ENCODE data around the gene SGK2.

The SGK2 gene

DNA sequence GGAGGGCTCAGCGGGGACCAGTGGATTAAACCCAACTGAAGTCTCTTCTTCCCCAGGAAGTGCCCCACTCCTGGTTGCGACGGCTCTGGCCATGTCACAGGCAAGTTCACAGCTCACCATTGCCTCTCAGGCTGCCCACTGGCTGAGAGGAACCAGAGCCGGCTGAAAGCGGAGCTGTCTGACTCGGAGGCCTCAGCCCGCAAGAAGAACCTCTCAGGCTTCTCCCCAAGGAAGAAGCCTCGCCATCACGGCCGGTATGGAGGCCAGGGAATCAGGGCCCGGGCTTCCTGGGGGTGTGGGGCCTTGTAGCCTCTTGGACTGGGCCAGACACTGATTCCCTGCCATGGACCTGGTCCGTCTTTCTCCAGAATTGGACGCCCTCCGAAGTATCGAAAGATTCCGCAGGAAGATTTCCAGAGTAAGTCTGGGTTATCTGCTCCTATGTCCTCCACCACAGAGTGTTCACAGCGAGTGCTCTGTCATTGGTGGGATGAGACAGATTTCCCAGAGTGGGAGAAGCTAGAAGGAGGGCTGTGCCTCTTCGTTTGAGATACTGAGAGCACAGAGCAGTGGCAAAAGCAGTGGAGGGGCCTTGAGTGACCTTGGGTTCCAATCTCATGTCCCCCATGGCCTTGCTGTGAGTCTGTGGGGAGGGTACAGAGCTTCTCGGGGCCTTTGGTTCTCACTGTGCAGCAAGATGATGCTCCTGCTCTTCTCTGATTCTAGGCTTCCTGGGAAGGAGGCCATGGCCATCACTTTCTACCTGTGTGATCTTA lies 22.6 kb upstream of the SGK2 start:
- DNase-seq (ENCODE audit: low spot score): no peak

DNA sequence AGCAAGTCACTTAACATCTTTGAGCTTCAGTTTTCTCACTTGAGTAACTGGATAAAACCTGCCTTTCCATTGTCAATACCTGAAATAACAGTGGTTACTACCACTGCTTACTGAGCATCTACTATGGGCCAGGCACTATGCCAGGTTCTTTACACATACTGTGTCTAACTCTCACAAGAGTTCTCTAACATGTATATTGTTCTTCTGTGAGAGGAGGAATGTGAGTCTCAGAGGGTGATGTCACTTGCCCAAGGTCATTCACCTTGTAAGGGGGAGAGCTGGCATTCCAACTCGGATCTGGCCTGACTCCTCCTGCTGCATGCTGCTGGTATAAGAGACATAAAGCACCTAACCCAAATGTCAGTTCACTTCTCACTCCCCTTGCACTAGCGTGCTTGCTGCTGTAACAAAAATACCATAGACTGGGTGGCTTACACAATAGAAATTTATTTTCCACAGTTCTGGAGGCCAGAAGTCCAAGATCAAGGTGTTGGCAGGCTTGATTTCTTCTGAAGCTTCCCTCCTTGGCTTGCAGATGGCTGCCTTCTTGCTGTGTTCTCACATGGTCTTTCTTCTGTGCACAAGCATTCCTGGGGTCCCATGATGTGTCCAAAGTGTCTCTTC lies 21.9 kb upstream of the SGK2 start:
- DNase-seq (ENCODE audit: low spot score): no peak

DNA sequence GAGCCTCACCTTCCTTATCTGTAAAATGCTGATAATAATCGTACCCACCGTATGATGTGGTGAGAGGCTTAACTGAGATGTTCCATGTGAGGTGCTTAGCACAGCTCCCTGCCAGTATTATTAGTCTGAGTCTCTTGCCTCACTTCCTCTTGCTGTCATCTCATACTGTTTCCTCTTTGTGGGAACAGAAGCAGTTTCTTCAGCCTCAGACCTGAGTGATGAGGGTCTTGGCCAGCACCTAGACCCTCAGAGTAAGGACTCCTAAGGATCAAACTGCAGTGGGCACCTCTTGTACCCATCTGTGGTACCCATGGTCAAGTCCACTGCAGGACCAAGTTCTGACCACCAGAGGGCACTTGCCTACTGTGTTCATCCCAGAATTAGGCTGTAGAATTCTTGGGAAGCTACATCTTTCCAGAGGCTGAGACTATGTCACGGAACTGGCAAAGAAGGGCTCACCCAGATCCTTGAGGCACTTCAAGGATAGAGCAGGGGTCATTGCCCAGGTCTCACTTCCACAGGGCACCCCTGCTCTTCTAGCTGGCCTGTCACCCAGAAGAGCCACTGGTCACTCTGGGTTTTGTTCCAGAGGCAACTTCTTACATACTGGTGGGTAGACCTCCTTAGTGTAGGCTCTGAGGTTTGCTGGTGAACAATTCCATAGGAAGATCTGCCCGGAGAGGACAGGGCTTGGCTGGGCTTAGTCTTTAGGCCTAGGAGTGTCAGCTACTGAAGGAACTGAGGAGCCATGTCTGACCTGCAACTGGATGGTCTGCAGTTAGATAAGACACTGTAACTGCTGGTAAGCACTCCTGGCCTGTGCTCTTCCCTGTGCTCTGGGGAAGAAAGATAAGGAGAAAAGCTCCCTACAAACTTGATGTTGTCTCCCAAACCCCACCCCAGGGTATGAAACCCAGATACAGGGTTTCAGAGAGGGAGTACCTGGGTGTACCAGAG lies 20.6 kb upstream of the SGK2 start:
- DNase-seq (ENCODE audit: low spot score): peak; percentile 72

DNA sequence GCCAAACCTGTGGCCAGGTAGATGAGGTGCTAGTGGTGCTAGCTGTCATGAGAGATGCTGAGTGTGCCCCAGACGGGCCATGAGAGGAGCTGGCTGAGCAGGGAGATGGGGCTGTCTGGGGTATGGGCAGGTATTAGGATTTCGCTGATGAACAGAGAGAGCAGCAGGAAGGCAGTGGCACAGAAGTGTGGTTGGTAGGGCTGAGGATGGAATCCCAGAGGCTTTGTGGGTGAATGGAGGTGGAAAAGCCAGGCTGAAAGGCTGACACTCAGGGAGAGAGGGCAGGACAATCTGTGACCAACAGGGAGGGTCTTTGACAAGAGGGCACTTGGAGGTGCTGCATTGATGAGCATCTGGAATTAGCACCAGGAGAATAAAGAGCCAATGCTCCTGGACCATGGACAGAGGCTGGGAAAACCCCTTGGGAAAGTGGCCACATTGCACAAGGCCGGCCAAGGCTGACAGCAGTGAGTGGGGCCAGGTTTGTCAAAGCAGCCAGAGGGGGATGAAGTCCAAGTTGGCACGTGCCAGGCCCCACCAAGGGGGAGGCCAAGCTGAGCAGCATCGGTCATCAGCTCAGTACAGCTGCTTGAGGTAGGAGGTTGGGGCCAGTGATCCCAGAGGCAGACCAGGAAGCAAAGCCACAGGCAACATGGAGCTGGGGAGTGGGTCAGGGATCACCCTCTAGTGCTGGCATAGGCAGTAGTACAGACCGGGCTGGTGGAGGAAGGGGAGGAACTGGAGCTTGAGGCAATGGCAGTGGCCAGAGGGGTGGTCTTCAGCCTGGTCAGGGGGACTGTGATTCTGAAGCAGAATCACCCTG lies 19.7 kb upstream of the SGK2 start:
- DNase-seq (ENCODE audit: low spot score): no peak

DNA sequence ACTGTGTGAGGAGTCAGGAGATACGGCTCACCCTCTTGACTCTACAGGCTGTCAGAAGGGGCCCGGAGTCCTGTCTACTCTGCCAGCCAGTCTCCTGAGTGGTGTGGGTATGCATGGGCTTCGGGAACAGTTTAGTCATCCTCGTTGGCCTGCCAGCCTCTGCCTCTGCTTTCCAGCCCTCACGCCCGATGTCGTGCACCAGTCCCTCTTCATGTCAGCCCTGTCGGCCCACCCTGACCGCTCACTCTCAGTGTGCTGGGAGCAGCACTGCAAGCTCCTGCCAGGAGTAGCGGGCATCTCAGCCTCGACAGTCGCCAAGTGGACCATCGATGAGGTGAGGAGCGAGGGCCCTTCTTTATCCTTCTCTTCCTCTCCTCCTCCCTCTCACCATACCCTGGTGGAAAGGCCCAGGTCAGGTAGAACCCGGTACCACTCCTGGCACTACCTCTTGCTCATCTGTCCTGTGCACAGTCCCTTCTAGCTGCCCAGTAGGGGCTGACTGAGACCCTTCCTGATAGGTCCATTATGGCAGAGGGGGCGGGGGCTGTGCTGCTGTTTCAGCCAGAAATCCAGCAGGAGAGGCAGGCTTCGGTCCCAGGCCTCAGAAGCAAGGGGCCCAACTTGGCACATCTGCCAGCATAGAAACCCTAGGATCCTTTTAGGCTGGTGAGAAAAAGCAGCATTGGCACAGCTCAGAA lies 18.7 kb upstream of the SGK2 start:
- no peak for DNase-seq (ENCODE audit: low spot score)

DNA sequence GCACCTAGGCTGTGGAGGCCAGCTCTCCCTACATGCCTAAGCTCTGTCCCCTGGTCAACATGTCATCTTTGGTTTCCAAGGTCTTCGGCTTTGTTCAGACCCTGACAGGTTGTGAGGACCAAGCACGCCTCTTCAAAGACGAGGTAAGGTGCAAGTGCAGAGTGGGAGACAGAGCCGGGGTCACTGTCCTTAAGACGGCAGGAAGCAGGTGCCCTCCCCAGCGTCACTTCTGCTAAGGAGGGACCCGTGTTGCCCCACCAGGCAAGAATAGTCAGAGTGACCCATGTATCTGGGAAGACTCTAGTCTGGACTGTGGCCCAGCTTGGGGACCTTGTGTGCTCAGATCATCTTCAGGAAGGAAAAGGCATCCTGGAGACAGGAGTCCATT lies 18.2 kb upstream of the SGK2 start:
- DNase-seq (ENCODE audit: low spot score): no peak

DNA sequence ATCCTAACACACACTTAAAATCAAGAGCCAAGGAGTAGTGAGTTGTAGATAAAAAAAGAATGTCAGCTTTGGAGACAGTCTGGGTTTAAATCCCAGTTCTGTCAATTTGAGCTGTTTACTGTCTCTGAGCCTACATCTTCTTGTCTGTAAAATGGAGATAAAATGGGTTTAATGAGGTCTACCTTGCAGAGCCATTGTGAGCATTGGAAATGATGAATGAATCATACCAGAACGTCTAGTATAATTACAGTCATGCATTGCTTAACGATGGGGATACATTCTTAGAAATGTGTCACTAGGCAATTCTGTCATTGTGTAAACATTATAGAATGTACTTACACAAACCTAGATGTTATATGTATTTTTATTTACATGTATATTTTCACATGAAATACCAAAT lies 17.6 kb upstream of the SGK2 start:
- DNase-seq (ENCODE audit: low spot score): no peak

DNA sequence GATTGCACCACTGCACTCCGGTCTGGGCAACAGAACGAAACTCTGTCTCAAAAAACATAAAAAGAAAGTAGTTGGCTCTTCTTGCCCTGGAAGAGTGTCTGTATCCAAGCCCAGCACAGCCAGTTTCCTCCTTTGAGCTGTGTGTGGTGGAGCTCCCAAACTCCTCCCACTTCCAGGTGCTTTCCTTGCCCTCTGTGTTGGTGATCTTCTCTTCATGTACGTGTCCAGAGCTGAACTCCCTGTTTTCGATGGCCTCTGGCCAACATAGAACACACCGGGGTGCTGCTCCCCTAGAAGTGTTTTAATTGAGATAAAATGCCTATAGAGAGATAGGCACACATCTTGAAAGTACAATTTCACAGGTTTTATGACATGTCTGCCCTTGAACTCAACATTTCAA lies 16.7 kb upstream of the SGK2 start:
- no peak for DNase-seq (ENCODE audit: low spot score)

DNA sequence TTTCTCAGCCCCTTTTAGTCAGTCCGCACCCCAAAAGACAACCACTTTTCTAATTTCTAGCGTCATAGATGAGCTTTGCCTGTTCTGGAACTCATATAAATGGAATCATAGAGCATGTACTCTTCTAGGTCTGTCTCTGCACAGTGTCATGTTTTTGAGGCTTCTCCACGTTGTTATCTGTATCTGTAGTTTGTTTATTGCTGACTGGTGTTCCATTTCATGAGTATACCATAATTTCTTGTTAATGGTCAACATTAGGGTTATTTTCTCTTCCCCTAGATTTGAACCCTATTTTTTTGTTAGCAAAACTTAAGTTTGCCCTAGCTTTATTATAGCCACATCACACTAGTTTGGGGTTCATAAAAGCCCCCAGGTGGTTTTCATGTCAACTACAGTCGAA lies 16.2 kb upstream of the SGK2 start:
- DNase-seq (ENCODE audit: low spot score): no peak

DNA sequence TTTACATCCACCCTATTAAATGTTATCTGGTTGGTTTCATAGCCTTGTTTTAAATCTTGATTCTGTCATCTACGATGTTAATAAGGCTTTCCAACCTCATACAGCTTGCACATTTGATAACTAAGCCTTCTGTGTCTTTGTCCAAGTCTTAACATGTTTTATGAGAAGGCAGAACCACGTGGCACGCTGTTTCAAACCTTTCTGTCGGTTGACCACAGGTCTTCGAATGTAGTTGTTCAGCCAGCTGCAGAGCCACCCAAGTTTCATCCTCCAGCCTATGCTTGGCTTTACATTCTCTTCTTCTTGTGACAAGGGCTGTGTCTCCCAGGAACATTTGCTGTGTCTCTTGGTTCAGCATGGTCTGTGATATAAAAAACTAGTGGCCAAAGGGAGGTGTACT lies 15.7 kb upstream of the SGK2 start:
- no peak for DNase-seq (ENCODE audit: low spot score)

DNA sequence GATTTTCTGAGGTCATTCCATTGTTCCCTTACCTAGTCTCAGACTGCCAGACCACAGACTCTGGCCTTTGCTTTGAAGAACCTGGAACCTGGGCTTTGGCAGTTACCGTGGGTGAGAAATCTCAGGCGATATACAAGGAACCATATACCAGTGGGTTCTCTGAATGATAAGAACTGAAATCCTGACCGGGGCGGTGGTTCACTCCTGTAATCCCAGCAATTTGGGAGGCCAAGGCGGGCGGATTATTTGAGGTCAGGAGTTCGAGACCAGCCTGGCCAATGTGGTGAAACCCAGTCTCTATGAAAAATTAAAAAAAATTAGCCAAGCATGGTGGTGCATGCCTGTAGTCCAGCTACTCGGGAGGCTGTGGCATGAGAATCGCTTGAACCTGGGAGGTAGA lies 14.3 kb upstream of the SGK2 start:
- DNase-seq (ENCODE audit: low spot score): no peak

DNA sequence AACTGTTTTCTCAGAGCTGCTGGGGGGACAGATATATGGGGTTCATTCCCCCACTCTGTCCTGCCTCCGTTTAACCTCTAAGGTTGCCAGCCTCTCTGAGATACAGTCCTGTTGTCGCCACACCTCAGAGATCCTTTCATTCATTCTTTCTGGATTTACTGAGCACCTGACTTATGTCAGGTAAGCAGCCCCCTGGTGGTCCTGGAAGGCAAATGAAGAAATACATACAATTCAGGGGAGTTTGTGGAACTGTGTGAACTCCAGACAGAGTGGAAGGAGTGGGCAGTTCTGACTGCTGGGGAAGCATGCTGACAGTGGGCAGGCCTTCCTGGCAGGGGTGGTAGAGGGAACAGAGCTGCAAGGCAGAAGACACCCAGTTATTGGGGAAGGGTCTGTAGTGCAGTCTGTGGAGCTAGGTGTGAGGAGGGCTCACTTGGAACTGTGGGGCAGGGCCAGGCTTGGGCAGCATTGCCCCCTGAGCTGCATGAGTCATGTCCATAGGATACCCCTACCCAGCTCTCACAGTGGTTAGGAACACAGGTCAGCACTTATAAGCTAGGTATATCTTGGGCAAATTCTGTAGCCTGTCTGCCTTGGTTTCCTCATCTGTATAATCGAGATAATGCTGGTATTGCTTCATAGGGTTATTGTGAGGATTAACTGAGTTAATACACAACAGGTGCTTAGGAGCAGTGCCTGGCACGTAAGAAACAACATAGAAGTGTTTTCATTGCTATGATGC lies 12.8 kb upstream of the SGK2 start:
- DNase-seq (ENCODE audit: low spot score): no peak

DNA sequence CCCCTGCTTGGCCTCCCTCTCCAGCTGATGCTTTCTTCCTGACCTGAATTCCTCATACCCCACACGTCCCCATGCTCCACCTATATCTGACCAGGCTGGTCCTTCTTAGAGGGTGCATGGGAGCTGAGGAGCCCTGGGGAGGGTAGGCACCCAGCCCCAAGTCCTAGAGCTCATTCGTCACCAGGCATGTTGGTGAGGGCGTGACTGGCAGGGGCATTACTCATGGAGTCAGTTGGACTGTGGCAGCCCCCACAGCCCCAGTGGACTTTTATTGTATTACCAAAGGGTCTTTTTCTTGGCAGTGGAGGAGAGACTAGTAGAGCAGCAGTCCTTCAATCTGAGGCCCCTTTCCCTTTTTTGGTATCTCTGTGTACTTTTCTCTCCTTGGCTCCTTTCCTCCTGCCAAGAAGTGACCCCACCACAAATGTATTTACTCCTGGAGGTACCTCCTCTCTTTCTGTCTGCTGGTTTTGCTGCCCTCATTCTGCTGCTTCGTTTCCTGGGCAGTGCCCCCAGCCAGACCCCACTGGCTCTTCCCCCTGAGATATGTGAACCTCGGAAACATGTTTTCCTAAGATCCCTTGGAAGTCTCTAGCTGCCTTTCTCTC lies 10.4 kb upstream of the SGK2 start:
- no peak for DNase-seq (ENCODE audit: low spot score)

DNA sequence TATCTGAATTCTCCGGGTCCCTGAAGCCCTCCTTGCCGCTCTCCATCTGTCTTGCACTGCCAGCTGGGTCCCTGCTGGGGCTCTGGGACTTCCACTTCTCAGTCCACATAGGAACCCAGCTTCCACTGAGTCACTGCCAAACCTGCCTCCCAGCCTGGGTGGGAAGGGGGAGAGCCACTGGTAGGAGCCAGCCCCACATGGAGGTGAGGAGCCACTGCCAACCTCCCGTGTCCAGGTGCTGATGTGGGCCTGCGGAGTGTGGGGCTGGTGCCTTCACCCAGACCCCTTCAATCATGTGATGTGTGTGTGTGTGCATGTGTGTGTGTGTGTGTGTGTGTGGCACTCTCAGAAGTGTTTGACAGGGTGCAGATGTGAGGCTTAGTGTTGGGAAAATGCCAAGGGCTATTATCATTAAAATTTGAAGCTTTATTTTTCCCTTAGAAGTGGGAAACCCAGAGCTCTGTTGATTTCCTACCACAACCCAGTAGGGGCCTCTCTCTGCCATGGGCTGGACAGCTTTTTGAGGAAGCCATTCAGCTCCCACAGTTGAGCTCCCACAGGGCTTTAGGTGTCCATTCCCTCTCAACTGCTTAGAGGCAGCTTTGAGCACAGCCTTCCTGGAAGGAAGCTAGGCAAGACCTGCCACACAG lies 9.3 kb upstream of the SGK2 start:
- DNase-seq (ENCODE audit: low spot score): no peak

DNA sequence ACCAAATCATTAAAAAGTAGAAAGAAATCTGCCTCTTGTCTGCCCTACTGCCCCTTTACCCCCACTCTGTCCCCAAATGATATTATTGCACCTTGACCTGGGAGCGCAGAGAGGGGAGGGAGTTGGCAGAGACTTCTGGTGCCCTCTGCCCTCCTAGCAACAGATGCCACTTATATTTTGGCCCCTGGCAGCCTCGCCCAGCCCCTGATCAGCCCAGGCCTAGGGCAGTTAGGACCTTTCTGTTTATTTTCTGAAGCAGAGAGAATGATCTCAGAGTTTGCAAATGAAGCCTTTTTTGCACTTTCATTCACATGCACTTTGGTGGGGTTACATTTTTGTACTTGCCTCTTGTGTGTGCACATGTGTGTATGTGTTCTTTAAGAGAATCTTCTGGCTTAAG lies 8.4 kb upstream of the SGK2 start:
- DNase-seq (ENCODE audit: low spot score): no peak

DNA sequence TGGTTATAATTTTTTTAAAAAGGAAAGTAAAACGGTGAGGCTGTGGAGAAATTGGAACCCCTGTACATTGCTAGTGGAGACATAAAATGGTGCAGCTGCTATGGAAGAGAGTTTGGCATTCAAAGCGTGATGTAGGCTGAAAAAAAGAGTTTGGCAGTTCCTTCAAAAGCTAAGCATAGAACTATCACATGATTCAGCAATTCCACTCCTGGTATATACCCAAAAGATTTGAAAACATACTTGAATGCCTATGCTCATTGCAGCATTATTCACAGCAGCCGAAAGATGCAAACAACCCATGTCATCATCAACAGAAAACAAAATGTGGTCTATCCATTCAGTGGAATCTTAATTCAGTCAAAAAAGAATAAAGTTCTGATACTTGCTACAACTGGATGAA lies 4.5 kb upstream of the SGK2 start:
- DNase-seq (ENCODE audit: low spot score): no peak

DNA sequence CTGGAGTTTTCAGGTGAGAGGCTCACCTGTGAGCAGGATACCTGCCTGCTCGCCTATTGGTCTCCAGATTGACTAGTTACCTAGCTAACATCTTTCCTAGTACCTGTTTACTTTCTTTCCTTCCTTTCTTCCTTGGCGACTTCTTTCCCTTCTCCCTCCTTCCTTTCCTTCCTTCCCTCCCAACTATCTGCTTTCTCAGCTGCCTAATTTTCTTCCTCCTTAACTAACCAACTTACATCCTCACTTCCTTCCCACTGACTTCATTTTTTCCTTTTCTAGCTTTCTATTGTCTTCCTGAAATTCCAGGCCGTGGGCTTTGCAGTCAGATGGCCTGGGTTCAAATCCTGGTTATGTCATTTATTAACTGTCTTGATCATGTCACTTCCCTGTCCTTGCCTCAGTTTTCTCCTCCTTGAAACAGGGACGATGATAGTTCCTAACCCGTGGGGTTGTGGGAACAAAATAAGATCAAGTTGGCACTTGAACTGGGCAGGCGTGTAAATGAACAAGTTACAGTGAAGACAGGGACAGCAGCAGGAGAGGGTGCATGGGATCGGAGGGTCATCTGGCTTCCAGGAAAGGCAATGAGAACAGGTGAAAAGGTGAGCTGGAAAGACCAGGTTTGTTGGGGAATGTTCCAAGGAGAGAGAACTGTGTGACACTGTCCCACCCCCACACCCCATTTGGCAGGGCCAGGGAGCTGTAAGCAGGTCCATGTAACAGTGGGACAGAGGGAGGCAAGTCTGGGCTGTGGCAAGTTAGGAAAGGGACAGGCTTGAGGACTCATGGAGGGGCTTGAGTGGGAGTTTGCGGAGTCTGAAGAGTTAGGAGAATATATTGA lies 540 bp downstream of the SGK2 start:
- no peak for DNase-seq (ENCODE audit: low spot score)

DNA sequence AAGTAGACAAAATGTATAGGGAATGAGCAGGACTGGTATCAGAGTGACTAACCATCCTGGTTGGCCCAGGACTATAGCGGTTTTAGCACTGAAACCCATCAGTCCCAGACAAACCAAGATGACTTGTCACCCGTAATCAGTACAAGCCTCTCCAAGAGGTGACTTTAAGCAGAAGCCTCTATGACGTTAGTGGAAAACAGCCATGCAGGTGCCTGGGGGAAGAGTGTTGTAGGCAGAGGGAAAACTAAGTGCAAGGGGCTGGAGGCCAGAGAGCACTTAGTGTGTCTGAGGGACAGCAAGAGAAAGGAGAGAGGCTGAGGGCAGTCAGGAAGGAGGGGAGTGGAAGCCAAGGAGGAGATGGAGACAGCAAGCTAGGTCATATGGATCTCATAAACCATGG lies 2.1 kb downstream of the SGK2 start:
- DNase-seq (ENCODE audit: low spot score): no peak

DNA sequence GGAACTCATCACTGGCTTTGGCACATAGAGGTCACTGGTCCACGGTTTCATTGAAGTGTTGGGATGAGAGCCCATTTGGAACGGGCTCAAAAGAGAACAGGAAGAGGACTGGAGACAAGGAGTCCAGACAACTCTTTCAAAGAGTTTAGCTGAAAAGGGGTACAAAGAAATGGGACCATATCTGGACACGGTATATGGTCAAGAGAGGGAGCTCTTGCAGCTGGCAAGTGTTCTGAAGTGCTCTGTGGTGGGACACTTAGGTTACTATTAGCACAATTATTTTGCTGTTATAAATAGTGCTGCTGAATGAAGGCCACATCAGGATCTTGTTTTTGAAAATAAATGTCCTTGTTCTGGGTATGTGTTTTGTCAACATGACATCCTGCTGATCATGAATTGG lies 4.6 kb downstream of the SGK2 start:
- no peak for DNase-seq (ENCODE audit: low spot score)

Data from AG08396 (cell line).